H1 (cell line): ENCODE results near the gene ACTR6. TPM values are rescaled to one million over a fixed set of nuclear protein-coding genes. Genes with fewer than 3 reads are reported as not detected.

Experiments used
- CTCF ChIA-PET: fragments of 300-600 bp; sonication (Branson Sonifier 250); formaldehyde crosslinking; loops from one replicate; lab custom pipeline; 2021; ENCODE audit not compliant: partially characterized antibody; lab: Charles Lee
- POLR2A ChIA-PET: fragments of 300-600 bp; sonication (Branson Sonifier 250); formaldehyde crosslinking; loops from one replicate; lab custom pipeline; 2021; ENCODE audit warnings: inconsistent platforms; ENCODE audit not compliant: partially characterized antibody; lab: Charles Lee
- DNase-seq, 2 experiments: peaks; one replicate each; pipeline versions ENCODE4 v3.0.0 to v3.0.0-alpha.2; 2010 to 2022; ENCODE audit warnings: low spot score in 2 of 2, low read depth in 1 of 2, mixed read lengths in 1 of 2
- FAIRE-seq: peaks from 2 replicates; lab custom pipeline; 2011; peaks lifted over from hg19 to GRCh38; lab: Jason Lieb, UNC
- H2AFZ ChIP-seq: 2 replicates; pipeline ENCODE4 v1.8.1; 2012; ENCODE audit warnings: low read length, inconsistent platforms
- H2AK5ac ChIP-seq: 2 replicates; pipeline ENCODE4 v1.6.1; 2013; ENCODE audit warnings: low read depth, low read length
- H2BK120ac ChIP-seq: replicated peaks from 2 replicates; pipeline ENCODE3; 2013; ENCODE audit warnings: low read depth, low read length, inconsistent platforms
- H2BK12ac ChIP-seq: 2 replicates; pipeline ENCODE4 v1.6.1; 2013; ENCODE audit warnings: low read depth, low read length
- H2BK15ac ChIP-seq: 2 replicates; pipeline ENCODE4 v1.6.1; 2013; ENCODE audit warnings: low read length
- H2BK20ac ChIP-seq: 2 replicates; pipeline ENCODE4 v1.6.1; 2013; ENCODE audit warnings: low read length
- H2BK5ac ChIP-seq: 2 replicates; pipeline ENCODE4 v1.6.1; 2013; ENCODE audit warnings: low read depth, low read length
- H3K14ac ChIP-seq: 2 replicates; pipeline ENCODE4 v1.6.1; 2013; ENCODE audit warnings: inconsistent platforms; ENCODE audit not compliant: insufficient read length
- H3K18ac ChIP-seq: 2 replicates; pipeline ENCODE4 v1.6.1; 2013; ENCODE audit warnings: low read length; ENCODE audit errors: extremely low read depth
- H3K23ac ChIP-seq: 2 replicates; pipeline ENCODE4 v1.6.1; 2013; ENCODE audit warnings: inconsistent platforms; ENCODE audit not compliant: insufficient read length
- H3K23me2 ChIP-seq: 2 replicates; pipeline ENCODE4 v1.6.1; 2013; ENCODE audit warnings: low read depth, low read length
- H3K27ac ChIP-seq: 2 replicates; pipeline ENCODE4 v1.6.1; 2011; ENCODE audit warnings: low read depth, low read length, inconsistent platforms
- H3K27me3 ChIP-seq, 4 experiments: replicated peaks in 1 of 4; 1 replicate in 1 of 4; 2 replicates in 3 of 4; pipeline versions ENCODE4 v1.6.1 to v1.8.1; 2011 to 2013; ENCODE audit warnings: low read length in 3 of 4, mild to moderate bottlenecking in 3 of 4, inconsistent platforms in 2 of 4, mixed read lengths in 2 of 4, moderate library complexity in 1 of 4; ENCODE audit not compliant: control insufficient read depth in 3 of 4, insufficient read depth in 3 of 4; ENCODE audit errors: extremely low read depth in 1 of 4
- H3K36me3 ChIP-seq, 4 experiments: 2 replicates each; pipeline versions ENCODE4 v1.6.1 to v1.8.1; 2011 to 2013; ENCODE audit warnings: mild to moderate bottlenecking in 4 of 4, low read length in 3 of 4, moderate library complexity in 2 of 4, control low read depth in 1 of 4, inconsistent platforms in 1 of 4; ENCODE audit not compliant: insufficient read depth in 4 of 4, control insufficient read depth in 2 of 4
- H3K4ac ChIP-seq: replicated peaks from 2 replicates; pipeline ENCODE3; 2013; ENCODE audit warnings: low read length, low read depth, mixed read lengths, inconsistent platforms; ENCODE audit not compliant: insufficient read length
- H3K4me1 ChIP-seq, 4 experiments: replicated peaks in 1 of 4; 1 replicate in 1 of 4; 2 replicates in 3 of 4; pipeline versions ENCODE4 v1.6.1 to v1.8.1; 2011 to 2013; ENCODE audit warnings: low read length in 3 of 4, inconsistent platforms in 2 of 4, mixed read lengths in 1 of 4; ENCODE audit not compliant: insufficient read depth in 4 of 4, control insufficient read depth in 3 of 4
- H3K4me2 ChIP-seq, 2 experiments: 2 replicates each; pipeline versions ENCODE4 v1.6.1 to v1.8.1; 2011 to 2013; ENCODE audit warnings: low read depth in 2 of 2, low read length in 2 of 2, control low read depth in 1 of 2, inconsistent platforms in 1 of 2, mild to moderate bottlenecking in 1 of 2; ENCODE audit not compliant: insufficient read depth in 1 of 2
- H3K4me3 ChIP-seq, 4 experiments: fragments of 200-600, 300-600 bp in 1 of 4; sonication (generic), shearing (Covaris generic), sonication (Bioruptor Twin) in 1 of 4; 2 replicates each; pipeline versions ENCODE4 v1.5.1 to v1.8.1; 2011 to 2016; ENCODE audit warnings: low read length in 4 of 4, low read depth in 3 of 4, control low read depth in 2 of 4, inconsistent platforms in 2 of 4, mild to moderate bottlenecking in 2 of 4, mixed read lengths in 1 of 4, moderate library complexity in 1 of 4; ENCODE audit not compliant: insufficient read depth in 2 of 4; ENCODE audit errors: extremely low read depth in 1 of 4
- H3K56ac ChIP-seq: replicated peaks from 2 replicates; pipeline ENCODE3; 2013; ENCODE audit warnings: low read depth, mild to moderate bottlenecking, mixed read lengths, low read length, inconsistent platforms; ENCODE audit not compliant: insufficient read length
- H3K79me1 ChIP-seq: 2 replicates; pipeline ENCODE4 v1.6.1; 2013; ENCODE audit warnings: low read depth, low read length, control low read depth
- H3K79me2 ChIP-seq, 2 experiments: 2 replicates each; pipeline versions ENCODE4 v1.6.1 to v1.8.1; 2012 to 2013; ENCODE audit warnings: low read length in 2 of 2, mild to moderate bottlenecking in 2 of 2, inconsistent platforms in 1 of 2; ENCODE audit not compliant: insufficient read depth in 2 of 2, control insufficient read depth in 1 of 2
- H3K9ac ChIP-seq, 4 experiments: replicated peaks in 1 of 4; 1 replicate in 1 of 4; 2 replicates in 3 of 4; pipeline versions ENCODE4 v1.6.1 to v1.8.1; 2011 to 2013; ENCODE audit warnings: low read depth in 3 of 4, low read length in 3 of 4, control low read depth in 2 of 4, mild to moderate bottlenecking in 2 of 4, moderate library complexity in 2 of 4, inconsistent platforms in 1 of 4; ENCODE audit errors: extremely low read depth in 1 of 4
- H3K9me3 ChIP-seq, 2 experiments: 2 replicates each; pipeline versions ENCODE4 v1.6.1 to v1.8.1; 2012 to 2013; ENCODE audit warnings: mild to moderate bottlenecking in 2 of 2, moderate library complexity in 2 of 2, control low read depth in 1 of 2, inconsistent platforms in 1 of 2, low read depth in 1 of 2, low read length in 1 of 2, mixed read lengths in 1 of 2; ENCODE audit not compliant: insufficient read depth in 2 of 2
- H4K20me1 ChIP-seq, 2 experiments: replicated peaks in 1 of 2; 2 replicates each; pipeline versions ENCODE3 to v1.8.1; 2011 to 2013; ENCODE audit warnings: inconsistent platforms in 2 of 2, low read length in 2 of 2, mild to moderate bottlenecking in 1 of 2; ENCODE audit not compliant: insufficient read depth in 2 of 2, control insufficient read depth in 1 of 2
- H4K5ac ChIP-seq: 2 replicates; pipeline ENCODE4 v1.6.1; 2013; ENCODE audit warnings: low read length, low read depth, mixed read lengths, inconsistent platforms; ENCODE audit not compliant: insufficient read length
- H4K8ac ChIP-seq: 2 replicates; pipeline ENCODE4 v1.8.0; 2013; ENCODE audit warnings: mild to moderate bottlenecking, moderate library complexity, low read length, inconsistent platforms; ENCODE audit not compliant: insufficient read depth; ENCODE audit errors: extremely low read depth
- H4K91ac ChIP-seq: replicated peaks from 2 replicates; pipeline ENCODE3; 2013; ENCODE audit warnings: low read length, mixed read lengths, inconsistent platforms; ENCODE audit not compliant: insufficient read length
- CHD1 ChIP-seq: IDR thresholded peaks from 2 replicates; pipeline ENCODE4 v1.6.1; 2012; ENCODE audit warnings: low read depth, low read length, improper control_type of control experiment
- EP300 ChIP-seq, 2 experiments: IDR thresholded peaks; 1 replicate in 1 of 2; 2 replicates in 1 of 2; pipeline ENCODE4 v1.6.1; 2011 to 2012; ENCODE audit warnings: low read depth in 2 of 2, low read length in 2 of 2, mild to moderate bottlenecking in 2 of 2, borderline replicate concordance in 1 of 2, inconsistent platforms in 1 of 2, moderate library complexity in 1 of 2
- HDAC6 ChIP-seq: IDR thresholded peaks from one replicate; pipeline ENCODE4 v1.7.1; 2012; ENCODE audit warnings: low read depth, mild to moderate bottlenecking, inconsistent platforms, low read length, moderate library complexity
- PHF8 ChIP-seq: fragments of 200-600 bp; sonication (generic); conservative IDR thresholded peaks from 2 replicates; pipeline ENCODE4 v1.7.1; 2012; ENCODE audit warnings: low read depth, mild to moderate bottlenecking, inconsistent platforms, low read length, moderate library complexity
- POLR2AphosphoS5 ChIP-seq: IDR thresholded peaks from 2 replicates; pipeline ENCODE4 v1.6.1; 2011; ENCODE audit warnings: low read depth, low read length
- POU5F1 ChIP-seq: IDR thresholded peaks from 2 replicates; pipeline ENCODE4 v1.6.1; 2011; ENCODE audit warnings: low read depth, mild to moderate bottlenecking, low read length, moderate library complexity
- RBBP5 ChIP-seq: IDR thresholded peaks from 2 replicates; pipeline ENCODE4 v1.7.1; 2012; ENCODE audit warnings: low read depth, mild to moderate bottlenecking, inconsistent platforms, low read length, moderate library complexity, borderline replicate concordance
- RNF2 ChIP-seq: fragments of 200-900, 300-1000 bp; sonication (generic); IDR thresholded peaks from 2 replicates; pipeline ENCODE4 v1.7.1; 2016; ENCODE audit warnings: borderline replicate concordance, low read depth, mild to moderate bottlenecking, antibody characterized with exemption, low read length; ENCODE audit not compliant: poor library complexity, severe bottlenecking; ENCODE audit errors: missing control alignments
- TEAD4 ChIP-seq: IDR thresholded peaks from 2 replicates; pipeline ENCODE4 v1.6.1; 2012; ENCODE audit warnings: low read depth, low read length, inconsistent platforms, mixed read lengths
- WGBS, 2 experiments: shearing (Covaris generic) in 1 of 2; methylation state at CpG; one replicate each; pipeline versions ENCODE4 v1.1.6 to v1.1.7; 2013 to 2015; ENCODE audit warnings: low lambda C conversion rate in 2 of 2, mixed read lengths in 2 of 2, inconsistent platforms in 1 of 2, low coverage in 1 of 2, missing lambda C conversion rate in 1 of 2; ENCODE audit not compliant: insufficient replicate concordance in 2 of 2, insufficient coverage in 1 of 2, insufficient read length in 1 of 2; ENCODE audit errors: extremely low coverage in 1 of 2, missing lambda C conversion rate in 1 of 2; 5-methylcytosine and 5-hydroxymethylcytosine counted together
- polyA plus RNA-seq, 7 experiments: library from polyadenylated mRNA; depleted of rRNA in 3 of 7; stranded (reverse) in 5 of 7; unstranded in 2 of 7; fragments of >200 nt in 5 of 7; fragments of 200-250 nt in 2 of 7; gene quantifications; 1 replicate in 5 of 7; 2 replicates in 1 of 7; 4 replicates in 1 of 7; pipeline versions ENCODE4 v1.2.1 to v1.2.3, GENCODE V29; 2011 to 2013; ENCODE audit warnings: missing spikeins in 2 of 7, mixed read lengths in 2 of 7
- total RNA-seq: library from RNA; stranded (reverse); fragmentation: NEBNext Ultra II Directional; extraction: Animal tissue kit (Norgen Biotek cat#: 25700); gene quantifications from 2 replicates; pipeline ENCODE4 v1.2.1, GENCODE V29; 2021

Gene ACTR6
- total and polyA plus RNA-seq, 2 of the 8 experiments (the other 6 are each of a cell fraction or from before 2014, with no cell fraction given) = 10.2 to 36.8 TPM

- peak overlapping the region; percentile 81; the same call in 1 of the 2 replicates for H2BK15ac ChIP-seq
- no peak overlapping the region for H3K23ac ChIP-seq
- H3K23me2 ChIP-seq = peaks cover 9% of the 10 kb centered on the region; the same call in 1 of the 2 replicates
- H2AFZ ChIP-seq = peak overlapping the region; percentile 37; the same call in 1 of the 2 replicates
- H3K27ac ChIP-seq = peak overlapping the region; percentile 8; the same call in 1 of the 2 replicates
- H3K9ac ChIP-seq = peak overlapping the region; percentile 68 to 86 (median 72)
- H2BK12ac ChIP-seq = 0 out of 2 replicates have a peak overlapping the region, but pooled peaks have one; percentile 60
- no peaks in the 10 kb centered on the region for H3K27me3 ChIP-seq
- H4K5ac ChIP-seq = peak overlapping the region; percentile 57
- peak; percentile 23 to 87 for DNase-seq
- H3K36me3 ChIP-seq = peaks cover 0 to 6% (median 3%) of the 10 kb centered on the region in 4 experiments; a peak in 3 of 8 replicates
- H3K18ac ChIP-seq = peak overlapping the region; percentile 90
- no peaks in the 10 kb centered on the region for H4K20me1 ChIP-seq
- no peak overlapping the region for H2AK5ac ChIP-seq
- peak overlapping the region; percentile 79 for H3K14ac ChIP-seq
- H3K4ac ChIP-seq = no peak overlapping the region
- POLR2A ChIA-PET = interaction anchor here (0.6 to 3.5 kb wide), 10 partner anchors 9 to 251 kb away, joined by 3 to 19 read pairs (median 3); no protein-coding TSS in a partner anchor
- 0 out of 2 replicates have a peak overlapping the region, but pooled peaks have one; percentile 78 for H2BK5ac ChIP-seq
- 1% methylated on average over 43 of the region's 79 CpGs; no CpG with 5 or more reads in 1 of the 2 experiments for WGBS, 2 experiments
- peak overlapping the region; percentile 48 for H3K56ac ChIP-seq
- peaks cover 0 to 36% of the 10 kb centered on the region in 2 experiments; a peak in 3 of 4 replicates for H3K79me2 ChIP-seq
- H3K4me1 ChIP-seq = peaks cover 0 to 3% (median 0%) of the 10 kb centered on the region in 4 experiments; a peak in 2 of 7 replicates
- peak overlapping the region; percentile 25 for H4K91ac ChIP-seq
- no peak overlapping the region for H2BK20ac ChIP-seq
- no peak overlapping the region for H2BK120ac ChIP-seq
- peak overlapping the region; percentile 77 to 99 (median 94) for H3K4me3 ChIP-seq
- H3K4me2 ChIP-seq = peak overlapping the region; percentile 91 to 94
- no peaks in the 10 kb centered on the region for H3K9me3 ChIP-seq
- H3K79me1 ChIP-seq = no peaks in the 10 kb centered on the region
- CTCF ChIA-PET = interaction anchor here (0.8 to 2.3 kb wide), 5 partner anchors 36 to 137 kb away, joined by 3 to 16 read pairs (median 3); no protein-coding TSS in a partner anchor
- peak overlapping the region; percentile 94 for H4K8ac ChIP-seq
- no peak for FAIRE-seq
- TF ChIP-seq RNF2 = no peak
- TF ChIP-seq EP300 (IDR thresholded peaks at IDR 0.05; ENCODE audit: borderline replicate concordance in 1 of 2, low read depth in 2 of 2, low read length in 2 of 2) = 0 out of 3 replicates have a peak, but pooled peaks of 1 of the 2 experiments have one; percentile 2
- TF ChIP-seq PHF8 = peak; percentile 70
- no peak for TF ChIP-seq CHD1
- TF ChIP-seq TEAD4 = peak; percentile 75; the same call in 1 of the 2 replicates
- TF ChIP-seq HDAC6 = no peak
- no peak; the same call in none of the 2 replicates for TF ChIP-seq POLR2AphosphoS5
- no peak for TF ChIP-seq POU5F1
- TF ChIP-seq RBBP5 = peak; percentile 54; the same call in 1 of the 2 replicates
Observed at GRCh38 chr12:100199347-100200149, 1.1 kb upstream of the ACTR6 start.
